Stimulated activated naive B cell treated with anti-CD40 and anti-IgM and Interleukin-4, amounts not matched to agents 10 μg/mL and 1 μg/mL and 100 μg/mL, for 72 hours (primary cell): ENCODE measurements around the gene CACNA2D1.

ENCODE experiments used
- ATAC-seq, 2 donors: fragments of 150-1000 bp; cut with Tn5 transposase; replicated peaks; 2 replicates each; pipeline ENCODE4 v1.10.0; 2021; ENCODE audit warnings: moderate library complexity in 1 of 2
- DNase-seq: peaks from one replicate; pipeline ENCODE4 v3.0.0; 2021
- H3K27ac Mint-ChIP-seq: one replicate; pipeline ENCODE4 v1.8.0; 2022; ENCODE audit warnings: mild to moderate bottlenecking, mixed read lengths
- H3K27me3 Mint-ChIP-seq, 2 donors: one replicate each; pipeline ENCODE4 v1.8.0; 2022; ENCODE audit warnings: mixed read lengths in 2 of 2
- H3K36me3 Mint-ChIP-seq, 2 donors: one replicate each; pipeline ENCODE4 v1.8.0; 2022; ENCODE audit warnings: mixed read lengths in 2 of 2, mild to moderate bottlenecking in 1 of 2
- H3K4me1 Mint-ChIP-seq, 2 donors: one replicate each; pipeline ENCODE4 v1.8.0; 2022; ENCODE audit warnings: mixed read lengths in 2 of 2, mild to moderate bottlenecking in 1 of 2
- H3K4me3 Mint-ChIP-seq, 2 donors: one replicate each; pipeline ENCODE4 v1.8.0; 2022; ENCODE audit warnings: mild to moderate bottlenecking in 2 of 2, mixed read lengths in 2 of 2, moderate library complexity in 1 of 2
- H3K9me3 Mint-ChIP-seq, 2 donors: one replicate each; pipeline ENCODE4 v1.8.0; 2022; ENCODE audit warnings: mixed read lengths in 2 of 2, mild to moderate bottlenecking in 1 of 2

Gene CACNA2D1

DNA sequence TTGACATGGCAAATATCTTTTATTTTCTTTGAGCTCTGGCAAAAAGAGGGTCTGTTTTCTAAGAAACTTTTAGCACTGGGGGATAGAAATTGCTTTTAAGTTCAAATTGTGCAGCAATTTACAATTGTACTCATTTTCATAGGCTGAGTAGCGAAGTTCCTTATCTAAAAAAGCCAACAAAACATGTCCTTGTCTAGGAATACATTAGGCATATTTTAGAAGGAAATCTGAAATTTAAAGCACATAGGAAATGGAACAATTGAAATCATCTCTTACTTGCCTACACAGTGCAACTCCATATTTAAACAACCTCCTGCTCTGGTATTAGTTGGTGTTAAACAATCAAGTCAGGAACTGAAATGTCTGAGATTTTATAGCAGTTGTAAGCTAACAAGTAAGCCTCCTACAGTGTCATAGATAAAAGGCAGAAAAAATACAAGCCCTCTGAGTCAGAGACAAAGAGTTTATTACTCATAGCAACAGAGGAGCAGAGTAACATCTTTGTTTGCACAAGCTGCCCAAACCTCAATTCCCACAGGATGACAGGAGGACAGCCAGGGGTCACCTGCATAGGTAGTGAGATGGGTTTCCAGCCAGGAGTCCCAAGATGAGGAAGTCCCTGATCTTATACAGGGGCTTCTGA is 393.6 kb downstream of the CACNA2D1 start:
- Mint-ChIP-seq H3K27ac (no peak overlapping the region), H3K27me3 (no peaks in the 10 kb centered on the region)
- no peak for ATAC-seq

DNA sequence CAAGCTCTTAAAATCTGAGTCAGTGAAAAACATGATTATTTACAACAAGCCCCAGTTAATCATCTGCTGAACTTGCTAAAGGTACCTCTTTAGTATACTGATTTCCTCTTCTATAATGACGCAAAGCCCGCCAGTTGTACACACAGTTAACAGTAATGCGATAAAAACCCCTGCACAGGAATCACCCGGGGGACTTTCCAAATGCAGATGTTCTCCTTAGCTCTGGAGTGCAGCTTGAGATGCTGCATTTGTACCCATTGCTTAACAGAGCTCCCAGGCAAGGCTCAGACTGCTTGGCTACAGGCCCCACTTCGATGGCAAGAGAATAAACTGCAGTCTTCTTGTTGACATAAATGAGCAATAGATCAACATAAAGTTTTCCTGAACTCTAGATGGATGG is 394.1 kb downstream of the CACNA2D1 start:
- Mint-ChIP-seq H3K4me3 (no peak overlapping the region), H3K36me3 (no peaks in the 10 kb centered on the region), H3K27ac (no peak overlapping the region), H3K9me3 (no peaks in the 10 kb centered on the region), H3K4me1 (no peaks in the 10 kb centered on the region), H3K27me3 (no peaks in the 10 kb centered on the region)
- no peak for ATAC-seq
- DNase-seq = no peak

More for the DNA sequence above, 393.6 kb downstream of the CACNA2D1 start:
- Mint-ChIP-seq H3K4me1 (no peaks in the 10 kb centered on the region), H3K9me3 (no peaks in the 10 kb centered on the region), H3K36me3 (no peaks in the 10 kb centered on the region), H3K4me3 (no peak overlapping the region)
- DNase-seq = no peak

DNA sequence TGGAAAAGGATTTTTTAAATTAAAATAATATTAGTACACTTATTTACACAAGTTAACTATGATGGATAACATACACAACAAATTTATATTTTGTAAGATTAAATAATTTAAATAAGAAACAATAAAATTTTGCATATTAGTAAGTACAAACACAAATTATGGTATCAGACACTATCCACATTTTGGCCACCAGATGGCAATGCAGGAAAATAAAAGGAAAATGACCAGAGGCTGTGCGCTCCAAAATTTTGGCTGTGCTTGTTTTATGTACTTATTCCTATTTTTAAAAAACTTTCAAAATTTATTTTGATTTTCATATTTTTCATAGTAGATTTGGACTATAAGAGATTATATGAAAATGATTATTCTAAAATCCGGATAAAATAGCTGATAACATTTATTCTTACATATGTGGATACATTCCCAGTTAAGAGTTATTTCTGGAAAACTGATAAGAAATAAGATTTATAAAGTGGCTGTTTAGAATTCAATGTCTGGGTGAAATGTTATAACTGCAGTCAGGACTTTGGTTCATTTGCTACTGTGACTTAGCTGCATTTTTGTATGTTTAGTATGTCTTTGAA is 399.0 kb downstream of the CACNA2D1 start:
- Mint-ChIP-seq H3K4me1 (no peaks in the 10 kb centered on the region), H3K27me3 (no peaks in the 10 kb centered on the region), H3K27ac (no peak overlapping the region), H3K36me3 (no peaks in the 10 kb centered on the region), H3K4me3 (no peak overlapping the region), H3K9me3 (no peaks in the 10 kb centered on the region)
- DNase-seq (no peak), ATAC-seq (peak in 1 of 2 donors; percentile 41)

DNA sequence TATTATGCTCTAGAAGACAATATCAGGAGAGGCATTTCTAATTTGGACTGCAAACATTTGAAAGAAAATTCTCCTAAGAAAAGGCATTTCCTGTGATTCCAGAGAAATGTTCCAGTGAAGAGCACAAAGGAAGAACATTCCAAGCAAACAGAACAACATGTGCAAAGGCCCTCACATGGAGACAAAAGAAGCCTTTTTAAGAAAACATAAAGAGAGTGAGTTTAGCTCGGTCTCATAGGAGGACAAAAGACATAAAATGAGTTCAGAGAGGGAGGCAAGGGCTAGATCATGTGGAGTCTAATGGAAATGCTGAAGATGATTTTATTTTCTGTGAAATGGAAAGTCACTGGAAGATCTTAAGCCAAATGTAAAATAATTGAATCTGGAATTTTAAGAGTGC is 404.0 kb downstream of the CACNA2D1 start:
- DNase-seq (no peak), ATAC-seq (no peak)
- Mint-ChIP-seq H3K36me3 (no peaks in the 10 kb centered on the region), H3K4me3 (no peak overlapping the region), H3K4me1 (no peaks in the 10 kb centered on the region), H3K27me3 (no peaks in the 10 kb centered on the region), H3K9me3 (no peaks in the 10 kb centered on the region), H3K27ac (no peak overlapping the region)

DNA sequence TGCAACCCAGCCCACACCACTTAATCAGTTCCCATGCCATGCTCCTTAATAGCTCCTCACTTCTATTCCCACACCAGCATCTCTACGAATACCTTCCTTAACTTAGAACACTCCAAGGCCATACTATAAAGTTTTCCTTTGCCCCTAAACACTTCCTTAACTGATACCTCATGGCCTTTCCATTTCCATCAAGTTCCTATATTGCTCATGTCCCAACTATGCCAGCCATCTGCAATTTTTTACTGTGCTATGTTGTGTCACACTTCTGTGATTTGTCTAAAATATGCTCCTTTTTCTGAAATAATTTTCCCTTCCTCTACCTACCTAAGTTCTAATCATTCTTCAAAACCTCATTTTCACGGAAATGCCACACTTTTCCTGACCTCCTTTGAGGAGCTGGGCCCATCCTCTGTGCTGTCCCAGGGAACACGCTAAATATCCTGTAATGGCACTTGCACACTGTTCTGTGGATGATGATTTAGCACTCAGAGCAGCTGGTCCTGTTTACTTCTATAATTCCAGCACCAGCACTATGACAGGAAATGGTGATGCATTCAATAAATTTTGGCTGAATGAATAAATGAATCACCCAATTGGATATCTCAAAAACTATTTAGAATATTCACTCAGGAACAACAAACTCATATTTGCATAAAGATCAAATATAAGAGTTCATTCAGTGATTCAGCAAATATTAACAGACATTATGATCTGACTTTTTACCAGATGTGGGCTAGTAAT is 407.3 kb downstream of the CACNA2D1 start:
- no peak overlapping the region for H3K4me3 Mint-ChIP-seq
- no peak for DNase-seq
- no peak for ATAC-seq
- H3K4me1 Mint-ChIP-seq = no peaks in the 10 kb centered on the region
- no peaks in the 10 kb centered on the region for H3K9me3 Mint-ChIP-seq
- no peaks in the 10 kb centered on the region for H3K27me3 Mint-ChIP-seq
- H3K27ac Mint-ChIP-seq = no peak overlapping the region
- no peaks in the 10 kb centered on the region for H3K36me3 Mint-ChIP-seq

DNA sequence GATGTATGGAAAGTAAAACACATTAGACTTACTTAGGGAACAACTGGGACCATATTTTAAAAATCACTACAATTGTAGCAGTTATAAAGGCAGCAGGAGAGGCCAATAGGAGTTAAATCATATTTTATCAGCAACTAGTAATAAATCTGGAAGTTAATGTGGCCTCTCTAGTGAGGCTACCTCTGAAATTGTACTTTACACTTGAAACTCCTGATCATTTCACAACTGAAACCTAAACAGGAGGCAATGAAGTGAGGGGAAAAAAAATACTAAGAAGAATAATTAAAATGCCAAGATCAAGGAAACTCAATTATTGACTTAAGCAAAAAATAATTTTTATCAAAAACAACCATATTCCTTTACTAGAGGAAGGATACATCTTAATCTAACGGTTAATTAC is 408.1 kb downstream of the CACNA2D1 start:
- DNase-seq (no peak), ATAC-seq (no peak)
- Mint-ChIP-seq H3K4me1 (no peaks in the 10 kb centered on the region), H3K27ac (no peak overlapping the region), H3K27me3 (no peaks in the 10 kb centered on the region), H3K36me3 (no peaks in the 10 kb centered on the region), H3K9me3 (no peaks in the 10 kb centered on the region), H3K4me3 (no peak overlapping the region)

DNA sequence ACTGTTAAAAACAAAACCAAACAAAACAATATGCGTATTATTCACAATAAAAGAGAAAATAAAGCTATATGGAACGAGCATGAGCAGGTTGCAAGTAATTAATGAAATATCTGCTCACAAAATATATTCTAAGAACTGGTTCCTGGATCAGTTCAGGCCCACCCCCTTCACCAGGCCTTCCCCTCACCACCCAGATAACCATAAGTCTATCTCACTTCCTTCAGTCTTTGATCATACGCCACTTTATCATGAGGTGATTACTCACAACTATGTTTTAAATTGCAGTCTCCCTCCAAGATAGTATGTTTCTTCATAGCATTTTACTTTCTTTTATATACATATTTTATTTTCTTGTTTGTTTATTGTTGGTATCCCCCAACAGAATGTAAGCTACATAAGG is 410.7 kb downstream of the CACNA2D1 start:
- no peaks in the 10 kb centered on the region for H3K9me3 Mint-ChIP-seq
- H3K4me1 Mint-ChIP-seq = no peaks in the 10 kb centered on the region

DNA sequence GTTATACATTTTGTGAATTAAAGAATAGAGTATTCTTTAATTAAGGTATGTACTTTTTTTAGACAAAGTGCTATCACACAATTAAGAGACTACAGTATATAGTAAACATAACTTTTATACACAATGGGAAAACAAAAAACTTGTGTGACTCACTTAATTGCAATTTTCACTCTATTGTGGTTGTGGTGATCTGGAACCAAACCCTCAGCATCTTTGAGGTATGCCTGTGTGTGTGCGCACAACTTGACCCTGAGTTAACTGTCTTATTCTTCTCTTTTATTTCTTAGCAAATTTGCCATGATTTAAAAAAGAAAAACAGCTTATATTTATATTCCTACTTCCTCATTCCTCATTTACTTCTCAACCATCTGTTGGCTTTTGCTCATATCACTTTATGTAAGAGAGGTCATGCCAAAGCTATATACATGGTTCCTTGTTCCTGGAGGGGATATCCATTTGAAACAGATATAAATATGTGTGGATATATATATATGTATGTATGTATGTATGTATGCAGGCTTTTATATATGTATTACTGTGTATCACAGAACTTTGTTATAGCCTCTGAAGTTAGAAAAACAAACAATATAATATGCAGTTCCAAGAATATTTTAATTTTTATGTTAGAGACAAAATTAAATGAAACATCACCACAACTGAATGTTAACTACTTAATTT is 414.2 kb downstream of the CACNA2D1 start:
- H3K4me3 Mint-ChIP-seq = no peak overlapping the region

More for the DNA sequence above, 410.7 kb downstream of the CACNA2D1 start:
- no peak overlapping the region for H3K27ac Mint-ChIP-seq
- H3K27me3 Mint-ChIP-seq = no peaks in the 10 kb centered on the region
- H3K36me3 Mint-ChIP-seq = no peaks in the 10 kb centered on the region
- DNase-seq (no peak), ATAC-seq (no peak)
- no peak overlapping the region for H3K4me3 Mint-ChIP-seq

DNA sequence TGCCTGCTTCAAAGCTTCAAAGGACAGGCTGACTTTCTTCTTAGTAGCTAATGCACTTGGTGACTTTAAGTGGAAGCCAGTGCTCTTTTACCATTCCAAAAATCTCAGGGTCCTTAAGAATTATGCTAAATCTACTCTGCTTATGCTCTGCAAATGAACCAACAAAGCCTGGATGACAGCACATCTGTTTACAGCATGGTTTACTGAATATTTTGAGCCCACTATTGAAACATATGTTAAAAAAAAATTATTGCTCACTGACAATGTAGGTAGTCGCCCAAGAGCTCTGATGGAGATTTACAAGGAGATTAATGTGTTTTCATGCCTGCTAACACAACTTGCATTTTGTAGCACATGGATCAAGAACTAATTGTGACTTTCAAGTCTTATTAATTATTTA is 415.5 kb downstream of the CACNA2D1 start:
- H3K27me3 Mint-ChIP-seq = no peaks in the 10 kb centered on the region
- H3K36me3 Mint-ChIP-seq = no peaks in the 10 kb centered on the region
- no peaks in the 10 kb centered on the region for H3K9me3 Mint-ChIP-seq
- H3K27ac Mint-ChIP-seq = no peak overlapping the region
- DNase-seq = no peak
- H3K4me1 Mint-ChIP-seq = no peaks in the 10 kb centered on the region
- H3K4me3 Mint-ChIP-seq = no peak overlapping the region
- ATAC-seq = no peak

More for the DNA sequence above, 414.2 kb downstream of the CACNA2D1 start:
- no peak for DNase-seq
- ATAC-seq = no peak
- no peaks in the 10 kb centered on the region for H3K4me1 Mint-ChIP-seq
- H3K27me3 Mint-ChIP-seq = no peaks in the 10 kb centered on the region
- no peak overlapping the region for H3K27ac Mint-ChIP-seq
- H3K36me3 Mint-ChIP-seq = no peaks in the 10 kb centered on the region
- no peaks in the 10 kb centered on the region for H3K9me3 Mint-ChIP-seq

DNA sequence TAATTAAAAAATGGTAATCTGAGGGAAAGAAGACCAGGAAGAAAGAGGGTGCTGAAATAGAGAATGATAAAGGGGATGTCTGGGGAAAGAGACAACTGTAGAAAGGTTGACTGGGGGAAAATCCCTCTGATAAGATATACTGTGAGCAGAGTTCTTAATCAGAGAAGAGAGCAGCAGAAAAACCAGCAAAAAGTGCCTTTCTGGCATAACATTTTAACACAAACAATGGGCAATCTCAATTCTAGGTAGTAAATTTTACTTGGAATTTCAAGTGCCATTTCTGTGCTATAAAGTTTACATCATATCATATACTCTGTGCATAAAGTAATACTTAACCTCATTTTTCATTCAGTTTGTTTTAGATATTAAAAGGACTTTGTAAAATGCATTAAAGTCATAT is 421.9 kb downstream of the CACNA2D1 start:
- DNase-seq = no peak
- H3K27ac Mint-ChIP-seq = no peak overlapping the region
- no peak for ATAC-seq
- no peaks in the 10 kb centered on the region for H3K27me3 Mint-ChIP-seq
- H3K4me3 Mint-ChIP-seq = no peak overlapping the region
- no peaks in the 10 kb centered on the region for H3K36me3 Mint-ChIP-seq
- no peaks in the 10 kb centered on the region for H3K4me1 Mint-ChIP-seq
- H3K9me3 Mint-ChIP-seq = no peaks in the 10 kb centered on the region

DNA sequence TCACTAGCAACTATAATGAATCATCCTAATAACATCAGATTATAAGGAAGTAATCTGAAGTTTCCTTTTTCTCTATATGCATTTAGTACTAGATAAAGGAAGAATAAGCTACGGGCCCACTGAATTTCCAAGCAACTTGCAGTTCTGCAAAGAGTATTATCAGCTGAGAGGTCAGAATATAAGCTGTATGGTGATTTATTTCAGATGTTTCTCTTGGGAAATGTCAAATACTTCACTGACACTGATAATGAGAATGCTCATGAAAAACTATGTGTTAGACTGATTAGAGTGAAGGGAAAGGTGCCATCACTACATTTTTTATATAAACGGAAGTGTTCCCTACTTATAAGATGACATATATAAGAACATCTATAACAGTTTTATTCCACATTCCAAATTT is 422.5 kb downstream of the CACNA2D1 start:
- DNase-seq (no peak), ATAC-seq (no peak)
- Mint-ChIP-seq H3K27ac (no peak overlapping the region), H3K4me3 (no peak overlapping the region), H3K36me3 (no peaks in the 10 kb centered on the region), H3K4me1 (no peaks in the 10 kb centered on the region), H3K9me3 (no peaks in the 10 kb centered on the region), H3K27me3 (no peaks in the 10 kb centered on the region)

DNA sequence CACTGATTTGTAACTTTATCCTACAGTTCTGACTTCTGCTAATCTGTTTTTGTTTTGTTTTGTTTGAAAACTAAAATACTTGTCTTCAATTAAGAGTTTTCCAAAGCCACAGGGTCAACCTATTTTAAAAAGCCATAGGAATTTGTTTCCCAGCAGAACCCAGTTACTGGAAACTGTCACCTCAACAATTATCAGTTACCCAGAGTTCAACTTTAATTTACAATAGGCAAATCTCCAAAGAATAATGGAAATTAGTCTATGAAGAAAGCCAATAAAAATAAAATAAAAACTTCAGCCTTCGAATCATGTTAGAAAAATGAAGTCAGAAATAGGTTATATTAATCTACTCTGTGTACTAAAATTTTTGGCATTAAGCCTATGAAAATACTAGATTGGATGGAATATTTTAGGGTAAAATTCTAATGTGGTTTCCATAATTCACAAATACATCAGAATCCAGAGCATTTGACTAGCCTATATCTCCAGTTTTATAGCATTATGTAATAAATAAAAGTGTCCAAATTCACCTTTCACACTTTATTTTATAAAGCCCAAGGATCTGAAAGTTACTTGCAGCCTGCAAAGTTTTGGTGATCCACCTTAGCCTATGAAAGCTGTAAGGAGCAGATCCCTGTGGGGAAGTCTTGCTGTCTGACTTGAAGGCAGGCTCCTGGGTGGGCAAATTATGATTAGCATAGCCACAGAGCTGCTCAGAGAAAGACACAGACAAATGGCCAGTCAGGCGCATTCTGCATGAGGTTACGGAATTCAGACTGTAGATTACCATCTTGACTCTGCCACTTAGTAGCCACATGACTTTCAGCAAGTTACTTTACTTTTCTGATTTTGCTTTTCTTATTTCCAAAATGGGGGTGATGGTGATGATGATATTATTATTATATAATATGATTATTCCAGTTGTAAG is 423.8 kb downstream of the CACNA2D1 start:
- DNase-seq (no peak), ATAC-seq (no peak)
- H3K9me3 Mint-ChIP-seq = no peaks in the 10 kb centered on the region
- no peak overlapping the region for H3K27ac Mint-ChIP-seq
- H3K27me3 Mint-ChIP-seq = no peaks in the 10 kb centered on the region
- no peak overlapping the region for H3K4me3 Mint-ChIP-seq
- H3K36me3 Mint-ChIP-seq = no peaks in the 10 kb centered on the region
- H3K4me1 Mint-ChIP-seq = no peaks in the 10 kb centered on the region

DNA sequence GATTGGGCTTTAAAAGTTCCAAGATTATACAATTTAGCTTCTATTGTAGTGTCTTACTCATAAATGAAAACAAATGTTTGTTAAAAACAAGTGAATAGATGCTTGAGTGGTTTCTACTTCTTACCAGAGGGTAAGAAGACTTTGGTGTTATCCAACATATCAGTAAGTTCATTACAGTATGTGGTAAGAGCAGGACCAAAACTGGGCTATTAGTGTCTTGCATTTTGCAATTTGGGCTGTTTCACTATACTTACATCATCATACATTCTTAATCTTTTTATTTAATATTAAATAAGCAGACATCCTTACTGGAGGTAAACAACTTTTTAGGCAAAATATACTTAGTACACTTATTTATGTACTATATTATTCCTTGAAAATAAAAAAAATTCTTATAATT is 425.4 kb downstream of the CACNA2D1 start:
- H3K27ac Mint-ChIP-seq = no peak overlapping the region

More for the DNA sequence above, 425.4 kb downstream of the CACNA2D1 start:
- Mint-ChIP-seq H3K27me3 (no peaks in the 10 kb centered on the region), H3K4me1 (no peaks in the 10 kb centered on the region), H3K4me3 (no peak overlapping the region), H3K36me3 (no peaks in the 10 kb centered on the region), H3K9me3 (no peaks in the 10 kb centered on the region)
- no peak for DNase-seq
- ATAC-seq = no peak
